Activated CD8-positive, alpha-beta memory T cell treated with anti-CD3 and anti-CD28 coated beads, Interleukin-2, amount 10 ng/mL, durations not matched to agents 7 days and 5 days (primary cell): ENCODE measurements around the gene SORCS2. TPM values are rescaled to one million over a fixed set of nuclear protein-coding genes. Genes with fewer than 3 reads are reported as not detected.

Experiments
- ATAC-seq: fragments of 150-1000 bp; cut with Tn5 transposase; one replicate; pipeline ENCODE4 v1.10.0; 2021; ENCODE audit warnings: moderate library complexity
- CTCF ChIA-PET: fragments of 350-600 bp; sonication (Branson Sonifier 250); formaldehyde crosslinking; loops from one replicate; lab custom pipeline; 2021; ENCODE audit warnings: antibody characterized with exemption; lab: Charles Lee
- DNase-seq: peaks from one replicate; pipeline ENCODE4 v3.0.0-alpha.2; 2020
- H3K27ac Mint-ChIP-seq: one replicate; pipeline ENCODE4 v1.8.0; 2021; ENCODE audit warnings: mild to moderate bottlenecking, mixed read lengths
- H3K27me3 Mint-ChIP-seq: one replicate; pipeline ENCODE4 v1.8.0; 2021; ENCODE audit warnings: mixed read lengths
- H3K36me3 Mint-ChIP-seq: one replicate; pipeline ENCODE4 v1.8.0; 2021; ENCODE audit warnings: mild to moderate bottlenecking, mixed read lengths
- H3K4me1 Mint-ChIP-seq: one replicate; pipeline ENCODE4 v1.8.0; 2021; ENCODE audit warnings: mixed read lengths
- H3K4me3 Mint-ChIP-seq: one replicate; pipeline ENCODE4 v1.8.0; 2021; ENCODE audit warnings: mild to moderate bottlenecking, moderate library complexity, mixed read lengths
- H3K9me3 Mint-ChIP-seq: one replicate; pipeline ENCODE4 v1.8.0; 2022; ENCODE audit warnings: low read depth, mixed read lengths
- total RNA-seq, 2 experiments: library from RNA; stranded (reverse); gene quantifications; one replicate each; pipeline ENCODE4 v1.2.3, GENCODE V29; 2021

The SORCS2 gene
- total RNA-seq, 2 experiments from 2014 or later: 0.05 to 0.06 TPM

DNA sequence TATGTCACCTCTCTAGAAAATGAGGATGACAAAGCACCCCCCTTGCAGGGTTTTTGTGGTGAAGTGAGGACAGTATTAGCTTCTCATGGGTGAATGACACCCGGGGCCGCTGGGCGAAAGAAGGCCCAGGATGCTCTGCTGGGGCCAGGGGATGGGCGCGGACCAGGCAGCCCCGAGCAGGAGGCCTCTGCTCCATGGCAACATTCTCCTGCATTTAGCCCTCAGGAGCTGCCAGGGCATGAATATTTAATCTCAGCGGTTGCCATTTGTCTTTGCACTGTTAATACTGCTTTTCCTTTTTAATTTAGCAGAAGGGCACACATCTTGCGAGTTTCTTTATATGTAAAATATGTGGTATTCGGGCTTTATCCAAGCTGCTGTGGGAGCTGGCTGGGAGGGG lies 272.7 kb downstream of the SORCS2 start:
- Mint-ChIP-seq H3K27me3 (no peaks in the 10 kb centered on the region), H3K4me3 (no peak overlapping the region), H3K27ac (no peak overlapping the region), H3K9me3 (no peaks in the 10 kb centered on the region), H3K4me1 (no peaks in the 10 kb centered on the region), H3K36me3 (no peaks in the 10 kb centered on the region)
- ATAC-seq (no peak), DNase-seq (no peak)
- CTCF ChIA-PET: no interaction called here

DNA sequence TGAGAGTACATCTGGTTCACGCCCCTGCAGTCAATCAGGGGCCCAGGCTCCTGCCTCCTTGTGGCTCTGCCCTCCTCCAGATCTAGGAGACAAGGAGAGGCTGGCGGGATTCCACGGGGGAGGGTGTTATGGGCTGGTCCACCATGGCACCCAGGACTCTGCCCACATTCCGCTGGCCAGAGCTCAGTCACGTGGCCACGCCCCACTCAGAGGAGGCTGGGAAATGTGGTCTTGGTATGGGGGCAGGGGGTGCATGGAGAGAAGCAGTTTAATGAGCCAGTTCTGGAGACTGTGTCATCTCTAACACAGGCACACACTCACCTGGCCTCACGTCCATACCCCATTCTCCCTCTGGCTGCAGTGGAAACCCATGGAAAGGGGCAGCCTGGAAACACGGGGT lies 273.9 kb downstream of the SORCS2 start:
- H3K36me3 Mint-ChIP-seq: no peaks in the 10 kb centered on the region
- ATAC-seq (no peak), DNase-seq (no peak)
- CTCF ChIA-PET: no interaction called here
- no peaks in the 10 kb centered on the region for H3K4me1 Mint-ChIP-seq
- no peaks in the 10 kb centered on the region for H3K9me3 Mint-ChIP-seq
- no peaks in the 10 kb centered on the region for H3K27me3 Mint-ChIP-seq
- no peak overlapping the region for H3K27ac Mint-ChIP-seq
- no peak overlapping the region for H3K4me3 Mint-ChIP-seq

DNA sequence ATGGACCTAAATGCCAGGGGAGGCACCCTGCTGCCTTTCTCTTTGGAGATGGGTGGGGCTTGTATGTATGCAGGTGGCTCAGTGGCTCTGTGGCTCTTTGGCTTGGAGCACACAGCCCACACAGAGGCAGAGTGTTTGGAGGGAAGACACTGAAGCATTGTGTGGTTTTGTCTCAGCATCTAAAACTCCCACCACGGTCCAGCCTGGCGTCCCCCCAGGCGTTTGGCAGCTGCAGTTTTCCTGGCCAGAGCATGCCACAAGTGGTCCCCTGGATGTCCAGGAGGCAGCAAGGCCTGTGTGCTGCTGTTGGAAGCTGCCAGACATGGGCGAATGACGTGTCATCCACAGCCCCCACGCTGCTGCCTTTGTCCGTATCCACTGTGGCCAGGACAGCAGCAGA lies 274.6 kb downstream of the SORCS2 start:
- CTCF ChIA-PET: no interaction called here
- Mint-ChIP-seq H3K4me3 (no peak overlapping the region), H3K27me3 (no peaks in the 10 kb centered on the region), H3K36me3 (no peaks in the 10 kb centered on the region), H3K27ac (no peak overlapping the region), H3K9me3 (no peaks in the 10 kb centered on the region), H3K4me1 (no peaks in the 10 kb centered on the region)
- ATAC-seq (no peak), DNase-seq (no peak)

DNA sequence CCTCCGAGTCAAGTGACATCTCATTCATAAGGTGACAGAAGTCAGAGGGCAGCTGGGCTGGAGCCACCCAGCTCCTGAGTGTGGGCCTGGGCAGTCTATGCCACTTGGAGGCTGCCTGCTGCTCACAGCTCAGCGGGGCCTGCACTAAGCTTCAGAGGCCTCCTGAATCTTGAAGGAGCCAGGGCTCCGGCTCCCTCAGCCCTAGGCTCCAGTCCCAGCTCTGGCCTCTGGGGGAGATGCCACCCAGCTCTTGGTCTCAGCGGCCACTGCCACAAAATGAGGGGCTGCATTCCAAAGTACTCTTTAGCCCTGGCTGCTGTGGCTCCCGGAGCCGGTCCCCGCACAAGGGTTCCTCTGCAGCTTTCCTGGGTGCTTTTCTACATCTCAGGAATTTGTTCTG lies 275.1 kb downstream of the SORCS2 start:
- Mint-ChIP-seq H3K9me3 (no peaks in the 10 kb centered on the region), H3K4me1 (no peaks in the 10 kb centered on the region), H3K36me3 (no peaks in the 10 kb centered on the region), H3K4me3 (no peak overlapping the region), H3K27ac (no peak overlapping the region), H3K27me3 (no peaks in the 10 kb centered on the region)
- CTCF ChIA-PET: no interaction called here
- DNase-seq (no peak), ATAC-seq (no peak)

DNA sequence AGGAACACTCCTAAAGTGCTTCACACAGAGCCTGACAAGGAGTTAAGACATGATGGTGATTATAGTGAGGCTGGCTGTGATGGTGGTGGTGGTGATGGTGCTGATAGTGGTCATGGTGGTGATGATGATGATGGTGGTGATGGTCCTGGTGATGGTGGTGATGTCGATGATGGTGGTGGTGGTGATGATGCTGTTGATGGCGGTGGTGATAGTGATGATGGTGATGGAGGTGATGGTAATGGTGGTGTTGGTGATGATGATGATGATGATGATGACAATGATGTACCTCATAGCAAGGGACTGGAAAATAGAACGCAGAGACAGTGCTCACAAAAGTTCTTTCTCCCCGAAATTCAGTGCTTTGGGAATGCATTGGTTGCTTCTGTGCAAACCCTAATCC lies 276.7 kb downstream of the SORCS2 start:
- Mint-ChIP-seq H3K4me1 (no peaks in the 10 kb centered on the region), H3K27ac (no peak overlapping the region), H3K9me3 (no peaks in the 10 kb centered on the region), H3K36me3 (no peaks in the 10 kb centered on the region), H3K4me3 (no peak overlapping the region), H3K27me3 (no peaks in the 10 kb centered on the region)
- CTCF ChIA-PET: no interaction called here
- DNase-seq: no peak
- no peak for ATAC-seq

DNA sequence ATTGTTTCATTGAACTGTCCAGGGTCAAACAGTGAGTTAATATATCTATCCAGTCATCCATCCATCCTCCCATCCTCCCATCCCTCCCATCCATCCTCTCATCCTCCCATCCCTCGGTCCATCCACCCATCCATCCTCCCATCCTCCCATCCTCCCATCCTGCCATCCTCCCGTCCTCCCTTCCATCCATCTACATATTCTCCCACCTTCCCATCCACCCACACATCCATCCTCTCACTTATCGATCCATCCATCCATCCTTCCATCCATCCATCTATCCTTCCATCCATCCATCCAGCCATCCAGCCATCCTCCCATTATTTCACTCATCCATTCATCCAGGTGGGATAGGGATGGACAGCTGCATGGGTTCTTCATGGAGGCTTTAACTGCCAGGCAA lies 277.8 kb downstream of the SORCS2 start:
- H3K9me3 Mint-ChIP-seq: no peaks in the 10 kb centered on the region
- H3K27ac Mint-ChIP-seq: no peak overlapping the region
- ATAC-seq: no peak
- H3K27me3 Mint-ChIP-seq: no peaks in the 10 kb centered on the region
- H3K4me3 Mint-ChIP-seq: no peak overlapping the region
- CTCF ChIA-PET: no interaction called here
- H3K36me3 Mint-ChIP-seq: no peaks in the 10 kb centered on the region
- no peak for DNase-seq
- H3K4me1 Mint-ChIP-seq: no peaks in the 10 kb centered on the region

DNA sequence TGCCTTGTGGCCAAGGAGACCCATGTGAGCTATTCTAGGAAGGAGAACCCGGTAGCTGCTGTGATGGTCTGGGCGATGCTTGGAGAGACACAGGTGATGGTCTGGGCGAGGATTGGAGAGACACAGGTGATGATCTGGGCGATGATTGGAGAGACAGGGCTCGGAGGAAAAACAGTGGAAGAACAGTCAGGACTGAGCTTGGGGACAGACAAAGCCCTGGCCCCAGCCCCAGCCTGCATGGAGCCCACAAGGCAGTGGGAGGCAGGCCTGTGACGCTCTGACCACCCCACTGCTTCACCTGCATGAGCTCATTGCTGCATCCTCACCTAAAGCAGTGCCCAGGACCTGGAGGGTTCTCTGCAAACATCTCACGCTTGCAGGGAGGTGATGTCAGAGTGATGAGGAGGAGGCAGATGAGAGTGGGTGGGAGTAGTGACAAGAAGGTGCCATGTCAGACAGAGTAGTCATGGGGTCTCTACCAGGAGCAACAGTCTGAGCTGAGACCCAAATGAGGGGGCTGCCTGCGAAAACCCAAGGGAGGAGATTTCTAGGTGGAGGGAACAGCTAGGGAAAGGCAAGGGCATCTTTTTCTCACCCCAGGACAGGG lies 278.3 kb downstream of the SORCS2 start:
- no peak for ATAC-seq
- DNase-seq: no peak
- CTCF ChIA-PET: no interaction called here
- H3K27me3 Mint-ChIP-seq: no peaks in the 10 kb centered on the region
- H3K9me3 Mint-ChIP-seq: no peaks in the 10 kb centered on the region
- no peaks in the 10 kb centered on the region for H3K36me3 Mint-ChIP-seq
- H3K4me3 Mint-ChIP-seq: no peak overlapping the region
- no peak overlapping the region for H3K27ac Mint-ChIP-seq
- no peaks in the 10 kb centered on the region for H3K4me1 Mint-ChIP-seq

DNA sequence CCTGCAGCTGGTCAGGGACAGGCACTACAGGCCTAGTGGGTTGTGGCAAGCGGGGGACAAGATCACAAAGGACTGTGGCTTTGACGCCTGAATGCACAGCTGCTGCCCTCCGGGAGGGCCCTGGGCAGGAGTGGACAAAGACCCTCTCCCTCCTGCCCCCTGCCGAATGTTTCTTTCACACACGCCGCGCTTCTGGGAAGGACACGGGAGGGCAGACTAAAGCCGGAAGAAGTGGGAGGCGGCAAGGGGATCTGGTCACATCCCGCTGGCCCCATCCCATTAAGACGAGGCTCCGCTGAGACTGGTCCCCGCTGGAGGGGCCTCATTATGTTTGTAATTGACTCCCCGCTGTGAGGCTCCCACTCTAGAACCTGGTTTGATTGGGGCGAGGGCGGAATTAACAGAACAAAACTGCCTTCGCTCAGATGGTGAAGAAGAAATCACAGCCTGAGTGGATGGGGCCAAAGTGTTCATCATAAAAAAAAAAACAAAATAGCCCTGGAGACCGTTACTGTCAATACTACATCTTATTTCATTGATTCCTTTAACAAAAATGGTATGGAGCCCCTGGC lies 280.2 kb downstream of the SORCS2 start:
- ATAC-seq (no peak), DNase-seq (no peak)
- Mint-ChIP-seq H3K4me1 (no peaks in the 10 kb centered on the region), H3K27ac (no peak overlapping the region), H3K4me3 (no peak overlapping the region), H3K27me3 (no peaks in the 10 kb centered on the region), H3K9me3 (no peaks in the 10 kb centered on the region), H3K36me3 (no peaks in the 10 kb centered on the region)
- CTCF ChIA-PET: no interaction called here

DNA sequence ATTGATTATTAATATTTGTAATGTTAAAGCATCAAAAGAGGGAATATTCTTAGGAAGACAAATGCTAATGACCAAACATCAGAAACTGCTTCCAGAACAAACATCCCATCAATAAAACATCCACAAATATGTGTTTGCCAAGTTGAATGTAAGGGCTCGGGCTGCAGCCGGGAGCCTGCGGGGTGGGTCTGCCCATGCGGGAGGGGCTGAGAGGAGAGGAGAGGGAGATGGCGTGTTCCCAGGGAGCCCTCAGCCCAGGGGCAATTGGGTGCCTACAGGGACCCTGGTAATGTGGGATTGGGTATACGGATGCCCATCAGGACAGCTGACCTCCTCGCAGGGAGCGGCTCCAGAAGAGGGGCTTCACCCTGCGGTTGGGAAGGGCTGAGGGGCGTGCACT lies 280.7 kb downstream of the SORCS2 start:
- ATAC-seq: no peak
- H3K4me1 Mint-ChIP-seq: no peaks in the 10 kb centered on the region
- no peaks in the 10 kb centered on the region for H3K27me3 Mint-ChIP-seq
- no peaks in the 10 kb centered on the region for H3K9me3 Mint-ChIP-seq
- CTCF ChIA-PET: no interaction called here
- no peak for DNase-seq
- H3K4me3 Mint-ChIP-seq: no peak overlapping the region
- H3K36me3 Mint-ChIP-seq: no peaks in the 10 kb centered on the region
- no peak overlapping the region for H3K27ac Mint-ChIP-seq

DNA sequence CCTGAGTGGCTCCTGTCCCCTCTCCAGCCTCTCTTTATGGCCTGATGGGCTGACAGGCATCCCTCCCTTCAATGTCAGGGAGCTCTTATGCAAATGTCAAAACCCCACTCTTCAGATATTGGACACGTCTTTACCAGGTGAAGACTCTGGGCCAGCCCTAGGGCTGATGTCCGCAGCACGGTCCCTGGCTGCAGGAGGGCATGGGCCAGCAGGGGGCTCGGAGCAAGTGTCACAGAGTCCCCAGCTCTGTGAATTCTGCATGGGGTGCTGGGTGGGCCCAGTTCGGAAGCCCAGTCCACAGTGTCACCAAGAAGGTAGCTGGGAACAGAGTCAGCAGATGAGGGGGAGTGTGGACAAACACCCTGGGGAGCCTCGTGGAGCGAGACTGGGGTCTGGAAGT lies 282.0 kb downstream of the SORCS2 start:
- Mint-ChIP-seq H3K27ac (no peak overlapping the region), H3K4me3 (no peak overlapping the region), H3K36me3 (no peaks in the 10 kb centered on the region), H3K27me3 (no peaks in the 10 kb centered on the region), H3K4me1 (no peaks in the 10 kb centered on the region), H3K9me3 (no peaks in the 10 kb centered on the region)
- CTCF ChIA-PET: no interaction called here
- ATAC-seq (no peak), DNase-seq (no peak)

DNA sequence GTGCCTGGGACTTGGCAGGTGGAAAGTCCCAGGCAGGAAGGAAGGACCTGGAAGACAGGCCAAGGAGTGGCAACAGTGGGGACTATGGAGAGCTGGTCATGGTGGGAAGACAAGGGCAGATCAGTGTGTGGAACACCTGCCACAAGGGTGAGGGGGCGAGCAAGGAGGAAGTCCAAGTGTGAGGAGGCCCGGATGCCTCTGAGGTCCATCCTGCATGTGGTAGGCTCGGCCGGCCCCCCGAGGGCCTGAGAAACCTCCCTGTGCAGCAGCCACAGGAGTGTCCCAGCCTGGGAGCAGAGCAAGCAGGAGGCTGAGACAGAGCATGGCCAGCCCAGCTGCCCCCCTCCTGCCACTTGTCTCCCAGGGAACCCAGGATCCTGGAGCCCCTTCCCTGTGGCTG lies 282.9 kb downstream of the SORCS2 start:
- CTCF ChIA-PET: no interaction called here
- Mint-ChIP-seq H3K4me3 (no peak overlapping the region), H3K27me3 (no peaks in the 10 kb centered on the region), H3K36me3 (no peaks in the 10 kb centered on the region), H3K4me1 (no peaks in the 10 kb centered on the region), H3K27ac (no peak overlapping the region), H3K9me3 (no peaks in the 10 kb centered on the region)
- ATAC-seq (no peak), DNase-seq (no peak)

DNA sequence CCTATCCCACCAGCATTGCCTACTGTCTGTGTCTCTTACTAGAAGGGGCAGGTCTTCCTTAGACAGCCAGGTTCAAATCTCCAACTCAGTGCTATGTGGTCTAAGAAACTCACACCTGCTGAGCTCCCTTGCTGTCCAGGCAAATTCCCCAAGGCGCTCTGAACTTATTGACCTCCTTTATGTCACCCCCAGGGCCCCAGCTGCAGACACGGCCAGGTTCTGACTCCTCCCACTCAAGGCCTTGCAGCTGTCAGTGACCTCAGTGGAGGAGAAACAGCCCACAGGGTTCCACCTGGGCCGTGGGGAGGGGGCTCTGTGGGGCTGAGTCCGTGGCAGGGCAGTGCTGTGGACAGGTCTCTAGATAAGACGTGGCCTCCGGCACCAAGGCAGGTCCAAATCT lies 284.5 kb downstream of the SORCS2 start:
- ATAC-seq (no peak), DNase-seq (no peak)
- H3K9me3 Mint-ChIP-seq: no peaks in the 10 kb centered on the region
- H3K4me1 Mint-ChIP-seq: no peaks in the 10 kb centered on the region
- no peak overlapping the region for H3K27ac Mint-ChIP-seq
- H3K27me3 Mint-ChIP-seq: no peaks in the 10 kb centered on the region
- no peak overlapping the region for H3K4me3 Mint-ChIP-seq
- no peaks in the 10 kb centered on the region for H3K36me3 Mint-ChIP-seq
- CTCF ChIA-PET: no interaction called here

DNA sequence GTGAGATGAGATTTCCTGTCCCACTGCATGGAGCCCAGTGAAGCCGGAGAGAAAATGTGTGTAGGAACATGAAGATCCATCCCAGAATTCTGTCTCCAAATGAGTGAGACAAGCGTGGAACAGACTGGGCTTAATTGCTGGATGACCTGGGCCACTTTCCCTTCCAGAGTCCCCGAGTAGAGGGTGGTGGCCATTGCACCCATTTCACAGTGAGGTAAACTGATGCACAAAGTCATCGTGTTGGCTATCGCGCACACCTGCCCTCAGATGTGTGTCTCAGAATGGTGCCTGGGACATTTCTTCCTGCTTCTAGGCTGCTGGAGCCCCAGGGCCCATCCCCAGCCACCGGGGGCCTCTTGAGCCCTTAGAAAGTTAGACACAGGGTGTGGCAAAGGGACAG lies 285.4 kb downstream of the SORCS2 start:
- Mint-ChIP-seq H3K27ac (no peak overlapping the region), H3K9me3 (no peaks in the 10 kb centered on the region), H3K27me3 (no peaks in the 10 kb centered on the region), H3K36me3 (no peaks in the 10 kb centered on the region), H3K4me3 (no peak overlapping the region), H3K4me1 (no peaks in the 10 kb centered on the region)
- CTCF ChIA-PET: no interaction called here
- no peak for ATAC-seq
- no peak for DNase-seq

DNA sequence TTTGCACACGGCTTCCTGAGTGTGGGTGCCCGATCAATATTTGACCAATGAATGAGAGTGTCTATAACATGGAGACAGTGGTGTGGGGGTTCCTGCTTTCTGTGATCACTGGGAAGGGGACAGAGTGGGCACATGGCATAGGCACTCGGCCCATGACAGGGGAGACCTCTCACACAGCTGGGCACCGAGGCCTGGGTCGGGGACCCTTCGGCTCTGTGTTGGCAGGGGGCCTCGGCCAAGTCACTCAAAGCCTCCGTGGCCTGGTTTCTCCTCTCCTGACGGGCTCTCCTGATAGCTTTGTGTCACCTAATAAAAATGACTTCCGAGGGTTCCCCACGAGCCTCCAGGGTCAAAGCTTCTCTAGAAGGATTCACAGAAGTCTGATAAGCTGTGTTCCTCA lies 286.3 kb downstream of the SORCS2 start:
- Mint-ChIP-seq H3K4me3 (no peak overlapping the region), H3K4me1 (no peaks in the 10 kb centered on the region), H3K27ac (no peak overlapping the region), H3K36me3 (no peaks in the 10 kb centered on the region), H3K9me3 (no peaks in the 10 kb centered on the region), H3K27me3 (no peaks in the 10 kb centered on the region)
- CTCF ChIA-PET: no interaction called here
- ATAC-seq: no peak
- no peak for DNase-seq

DNA sequence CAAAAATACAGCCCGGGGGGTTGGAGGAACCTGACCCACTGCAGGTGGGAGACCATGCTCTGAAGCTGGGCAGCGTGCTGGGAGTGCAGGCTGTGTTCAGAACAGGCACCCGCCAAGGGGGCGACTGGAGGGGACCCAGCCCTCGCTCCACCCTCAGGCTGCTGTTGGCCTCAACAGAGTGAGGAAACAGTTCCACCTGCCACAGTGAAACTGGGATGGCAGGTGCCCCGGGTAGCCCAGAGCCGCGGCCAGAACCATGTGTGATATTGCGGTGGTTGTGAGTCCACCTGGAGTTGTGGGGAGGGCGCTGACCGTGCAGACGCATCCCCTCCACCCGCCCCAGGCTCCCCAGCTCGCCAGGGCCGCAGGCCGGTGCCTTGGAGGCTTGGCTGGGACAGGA lies 288.1 kb downstream of the SORCS2 start:
- CTCF ChIA-PET: no interaction called here

More for the DNA sequence above, 288.1 kb downstream of the SORCS2 start:
- no peaks in the 10 kb centered on the region for H3K36me3 Mint-ChIP-seq
- H3K4me3 Mint-ChIP-seq: no peak overlapping the region
- H3K27ac Mint-ChIP-seq: no peak overlapping the region
- ATAC-seq (no peak), DNase-seq (no peak)
- no peaks in the 10 kb centered on the region for H3K27me3 Mint-ChIP-seq
- H3K4me1 Mint-ChIP-seq: no peaks in the 10 kb centered on the region
- H3K9me3 Mint-ChIP-seq: no peaks in the 10 kb centered on the region
